ENCODE data around the gene IGSF3.
"Not testable (repeated sequence)": the region's sequence is repeated elsewhere in the genome, so short reads cannot be mapped to it uniquely, and the experiment has no call there.

IGSF3 gene

GRCh38 chr1:116589101-116589735, 78.3 kb downstream of the IGSF3 start:
- not testable (repeated sequence) for H3K4me3 ChIP-seq (ENCODE audit: low read depth, low read length); H2AFZ ChIP-seq (ENCODE audit: low read length, unreplicated experiment); H3K4me1 ChIP-seq (ENCODE audit: control insufficient read depth, insufficient read depth, low read length, unreplicated experiment); H3K79me2 ChIP-seq (ENCODE audit: control insufficient read depth, insufficient read depth, low read length, unreplicated experiment); H3K36me3 ChIP-seq (ENCODE audit: insufficient read depth, low read length); H3K27me3 ChIP-seq (ENCODE audit: insufficient read depth, low read length); H3K27ac ChIP-seq (ENCODE audit: low read depth, low read length)

- peaks cover 7% of the 10 kb centered on the region for H3K4me1 ChIP-seq (ENCODE audit: control insufficient read depth, insufficient read depth, low read length, unreplicated experiment)
These were observed 79.9 kb downstream of the IGSF3 start for GRCh38 chr1:116587501-116588227.

DNA sequence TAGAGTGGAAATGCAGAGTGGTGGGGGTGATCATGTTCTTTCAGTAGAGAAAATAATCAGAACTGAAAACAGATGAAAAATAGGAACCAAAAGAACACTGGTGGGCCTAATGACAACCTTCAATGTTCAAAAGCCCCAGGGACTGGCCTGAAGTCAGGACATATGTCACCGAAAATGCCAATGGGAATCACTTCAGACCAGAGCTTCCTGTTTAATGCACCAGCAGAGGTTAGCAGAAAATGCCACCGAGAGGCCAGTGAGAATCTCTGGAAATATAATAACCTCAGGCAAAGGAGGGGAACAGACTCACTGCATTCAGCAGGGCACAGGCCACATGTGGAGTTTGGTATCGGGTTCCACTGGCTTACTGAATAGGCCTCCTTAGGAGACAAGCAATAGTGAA, 80.8 kb downstream of the IGSF3 start:
- Histone ChIP-seq H3K4me3 (ENCODE audit: low read depth, low read length) (no peak overlapping the region), H3K36me3 (ENCODE audit: insufficient read depth, low read length) (no peaks in the 10 kb centered on the region), H2AFZ (ENCODE audit: low read length, unreplicated experiment) (no peak overlapping the region), H3K27ac (ENCODE audit: low read depth, low read length) (no peak overlapping the region), H3K79me2 (ENCODE audit: control insufficient read depth, insufficient read depth, low read length, unreplicated experiment) (no peaks in the 10 kb centered on the region), H3K27me3 (ENCODE audit: insufficient read depth, low read length) (no peaks in the 10 kb centered on the region), H3K4me1 (ENCODE audit: control insufficient read depth, insufficient read depth, low read length, unreplicated experiment) (peaks cover 7% of the 10 kb centered on the region)

More at GRCh38 chr1:116587501-116588227, 79.9 kb downstream of the IGSF3 start:
- H3K4me3 ChIP-seq (ENCODE audit: low read depth, low read length), result no peak overlapping the region
- H2AFZ ChIP-seq (ENCODE audit: low read length, unreplicated experiment), result no peak overlapping the region
- no peaks in the 10 kb centered on the region for H3K27me3 ChIP-seq (ENCODE audit: insufficient read depth, low read length)
- H3K36me3 ChIP-seq (ENCODE audit: insufficient read depth, low read length), result no peaks in the 10 kb centered on the region
- H3K27ac ChIP-seq (ENCODE audit: low read depth, low read length), result no peak overlapping the region
- no peaks in the 10 kb centered on the region for H3K79me2 ChIP-seq (ENCODE audit: control insufficient read depth, insufficient read depth, low read length, unreplicated experiment)

DNA sequence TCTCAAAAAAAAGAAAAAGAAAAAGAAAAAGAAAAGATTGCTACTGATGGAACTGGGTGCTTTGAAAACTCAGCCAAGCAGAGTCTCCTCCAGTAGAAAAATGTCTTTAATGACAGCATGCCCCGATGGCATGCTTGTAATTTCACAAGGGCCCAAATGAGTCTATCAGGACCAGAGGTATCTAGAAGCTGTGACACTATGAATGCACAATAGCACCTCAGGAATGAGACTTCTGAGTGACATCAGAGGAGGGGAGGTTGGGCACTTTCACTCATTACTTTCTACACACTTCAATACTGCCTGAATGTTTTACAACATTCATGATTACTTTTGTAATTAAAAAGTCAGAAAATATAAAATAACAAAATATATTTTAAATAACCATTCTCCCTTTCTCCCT, 81.6 kb downstream of the IGSF3 start:
- Histone ChIP-seq H2AFZ (ENCODE audit: low read length, unreplicated experiment) (no peak overlapping the region), H3K4me1 (ENCODE audit: control insufficient read depth, insufficient read depth, low read length, unreplicated experiment) (peaks cover 7% of the 10 kb centered on the region), H3K79me2 (ENCODE audit: control insufficient read depth, insufficient read depth, low read length, unreplicated experiment) (no peaks in the 10 kb centered on the region), H3K27me3 (ENCODE audit: insufficient read depth, low read length) (no peaks in the 10 kb centered on the region), H3K27ac (ENCODE audit: low read depth, low read length) (no peak overlapping the region), H3K36me3 (ENCODE audit: insufficient read depth, low read length) (no peaks in the 10 kb centered on the region), H3K4me3 (ENCODE audit: low read depth, low read length) (no peak overlapping the region)

DNA sequence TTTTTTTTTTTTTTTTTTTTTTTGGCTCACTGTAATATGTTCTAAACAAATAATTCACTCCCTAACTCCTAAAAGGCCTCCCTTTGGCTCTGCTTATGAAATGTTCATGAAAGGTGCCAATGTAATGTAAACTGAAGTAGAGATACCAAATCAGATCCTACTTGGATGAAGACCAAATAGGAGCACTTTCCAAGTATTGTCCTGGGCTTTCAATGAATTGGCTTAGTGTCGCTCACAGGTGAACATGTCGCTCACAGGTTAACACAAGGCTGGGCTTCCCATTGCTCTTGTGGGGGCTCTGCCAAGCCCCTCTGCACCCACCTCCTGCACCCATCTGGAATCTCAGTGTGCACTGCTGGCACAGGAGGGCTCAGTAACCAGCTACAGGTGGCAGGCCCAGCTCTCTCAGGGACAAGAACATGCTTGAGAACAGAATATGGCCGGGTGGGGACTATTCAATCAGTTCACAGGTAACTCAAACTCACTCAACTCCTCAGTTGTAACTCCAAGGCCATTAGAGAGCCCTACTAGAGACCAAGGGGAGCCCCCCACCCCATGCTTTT, 86.1 kb downstream of the IGSF3 start:
- Histone ChIP-seq H2AFZ (ENCODE audit: low read length, unreplicated experiment) (no peak overlapping the region), H3K27me3 (ENCODE audit: insufficient read depth, low read length) (no peaks in the 10 kb centered on the region), H3K4me1 (ENCODE audit: control insufficient read depth, insufficient read depth, low read length, unreplicated experiment) (no peaks in the 10 kb centered on the region), H3K36me3 (ENCODE audit: insufficient read depth, low read length) (no peaks in the 10 kb centered on the region), H3K4me3 (ENCODE audit: low read depth, low read length) (no peak overlapping the region), H3K79me2 (ENCODE audit: control insufficient read depth, insufficient read depth, low read length, unreplicated experiment) (no peaks in the 10 kb centered on the region), H3K27ac (ENCODE audit: low read depth, low read length) (no peak overlapping the region)

DNA sequence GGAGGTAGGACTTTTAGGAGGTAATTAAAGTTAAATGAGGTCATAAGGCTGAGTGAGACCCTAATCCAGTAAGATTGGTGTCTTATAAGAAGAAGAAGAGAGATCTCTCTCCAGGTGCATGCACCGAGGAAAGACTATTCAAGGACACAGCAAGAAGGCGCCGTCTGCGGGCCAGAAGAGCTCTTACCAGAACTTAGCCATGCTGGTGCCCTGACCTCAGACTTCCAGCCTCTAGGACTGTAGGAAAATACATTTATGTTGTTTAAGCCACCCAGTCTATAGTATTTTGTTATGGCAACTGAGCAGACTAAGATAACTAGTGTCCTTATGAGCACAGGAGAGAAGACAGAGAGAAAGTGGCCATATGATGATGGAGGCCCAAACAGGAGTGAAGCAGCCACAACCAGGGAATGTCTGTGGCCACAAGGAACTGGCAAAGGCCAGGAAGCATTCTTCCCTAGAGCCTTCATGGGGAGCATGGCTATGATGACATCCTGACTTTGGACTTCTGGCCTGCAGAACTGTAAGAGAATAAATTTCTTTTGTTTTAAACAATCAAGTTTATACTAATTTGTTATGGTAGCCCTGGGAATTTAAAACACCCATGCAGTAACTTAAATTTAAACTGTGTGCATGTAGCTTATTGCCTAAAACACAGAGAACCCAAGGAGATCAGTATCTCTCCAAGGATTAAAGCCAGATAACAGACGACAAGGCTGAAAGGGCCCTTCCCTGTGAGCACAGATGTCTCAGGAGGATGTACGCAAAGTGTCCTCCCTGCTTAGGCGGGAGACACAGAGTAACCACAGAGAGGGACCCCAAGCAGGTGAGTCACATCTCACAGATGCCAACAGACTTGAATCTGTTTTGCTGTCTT, 86.8 kb downstream of the IGSF3 start:
- H2AFZ ChIP-seq (ENCODE audit: low read length, unreplicated experiment), result no peak overlapping the region
- H3K36me3 ChIP-seq (ENCODE audit: insufficient read depth, low read length), result no peaks in the 10 kb centered on the region
- no peaks in the 10 kb centered on the region for H3K27me3 ChIP-seq (ENCODE audit: insufficient read depth, low read length)
- no peaks in the 10 kb centered on the region for H3K4me1 ChIP-seq (ENCODE audit: control insufficient read depth, insufficient read depth, low read length, unreplicated experiment)
- H3K4me3 ChIP-seq (ENCODE audit: low read depth, low read length), result no peak overlapping the region
- H3K27ac ChIP-seq (ENCODE audit: low read depth, low read length), result no peak overlapping the region
- H3K79me2 ChIP-seq (ENCODE audit: control insufficient read depth, insufficient read depth, low read length, unreplicated experiment), result no peaks in the 10 kb centered on the region

GRCh38 chr1:116579259-116579875, 88.2 kb downstream of the IGSF3 start:
- no peak overlapping the region for H3K4me3 ChIP-seq (ENCODE audit: low read depth, low read length)
- no peaks in the 10 kb centered on the region for H3K36me3 ChIP-seq (ENCODE audit: insufficient read depth, low read length)
- H3K27ac ChIP-seq (ENCODE audit: low read depth, low read length), result no peak overlapping the region
- H2AFZ ChIP-seq (ENCODE audit: low read length, unreplicated experiment), result no peak overlapping the region
- no peaks in the 10 kb centered on the region for H3K79me2 ChIP-seq (ENCODE audit: control insufficient read depth, insufficient read depth, low read length, unreplicated experiment)
- peaks cover 7% of the 10 kb centered on the region for H3K4me1 ChIP-seq (ENCODE audit: control insufficient read depth, insufficient read depth, low read length, unreplicated experiment)
- H3K27me3 ChIP-seq (ENCODE audit: insufficient read depth, low read length), result no peaks in the 10 kb centered on the region

- Histone ChIP-seq H3K4me1 (ENCODE audit: control insufficient read depth, insufficient read depth, low read length, unreplicated experiment) (peaks cover 15% of the 10 kb centered on the region), H3K4me3 (ENCODE audit: low read depth, low read length) (no peak overlapping the region), H3K36me3 (ENCODE audit: insufficient read depth, low read length) (no peaks in the 10 kb centered on the region), H3K27me3 (ENCODE audit: insufficient read depth, low read length) (no peaks in the 10 kb centered on the region), H3K79me2 (ENCODE audit: control insufficient read depth, insufficient read depth, low read length, unreplicated experiment) (no peaks in the 10 kb centered on the region), H3K27ac (ENCODE audit: low read depth, low read length) (no peak overlapping the region), H2AFZ (ENCODE audit: low read length, unreplicated experiment) (no peak overlapping the region)
These were observed 89.0 kb downstream of the IGSF3 start for GRCh38 chr1:116578581-116578980.

- Histone ChIP-seq H3K27ac (ENCODE audit: low read depth, low read length) (no peak overlapping the region), H3K4me3 (ENCODE audit: low read depth, low read length) (no peak overlapping the region), H3K27me3 (ENCODE audit: insufficient read depth, low read length) (no peaks in the 10 kb centered on the region), H3K4me1 (ENCODE audit: control insufficient read depth, insufficient read depth, low read length, unreplicated experiment) (peaks cover 18% of the 10 kb centered on the region), H2AFZ (ENCODE audit: low read length, unreplicated experiment) (no peak overlapping the region), H3K36me3 (ENCODE audit: insufficient read depth, low read length) (no peaks in the 10 kb centered on the region), H3K79me2 (ENCODE audit: control insufficient read depth, insufficient read depth, low read length, unreplicated experiment) (no peaks in the 10 kb centered on the region)
These were observed 89.7 kb downstream of the IGSF3 start for GRCh38 chr1:116577759-116578314.

Data from ACC112 (cell line).